Measurements from ENCODE around the gene SNX2.

Gene SNX2

GRCh38 chr5:122774519-122774860 is 390 bp upstream of the SNX2 start:
- DNase-seq = no peak

GRCh38 chr5:122775550-122776542 is 966 bp downstream of the SNX2 start:
- no peak for DNase-seq

- DNase-seq = no peak
These were observed 3.3 kb downstream of the SNX2 start for GRCh38 chr5:122778157-122778556.

GRCh38 chr5:122779451-122779850 is 4.6 kb downstream of the SNX2 start:
- no peak for DNase-seq

- no peak for DNase-seq
These were observed 5.4 kb downstream of the SNX2 start for GRCh38 chr5:122780296-122780695.

GRCh38 chr5:122781465-122781864 is 6.6 kb downstream of the SNX2 start:
- no peak for DNase-seq

GRCh38 chr5:122785294-122785693 is 10.4 kb downstream of the SNX2 start:
- DNase-seq = no peak

GRCh38 chr5:122788371-122788770 is 13.5 kb downstream of the SNX2 start:
- no peak for DNase-seq

GRCh38 chr5:122788996-122789395 is 14.1 kb downstream of the SNX2 start:
- DNase-seq = no peak

GRCh38 chr5:122789461-122790171 is 14.7 kb downstream of the SNX2 start:
- no peak for DNase-seq

- DNase-seq = no peak
These were observed 15.6 kb downstream of the SNX2 start for GRCh38 chr5:122790354-122791103.

- no peak for DNase-seq
These were observed 30.6 kb downstream of the SNX2 start for GRCh38 chr5:122805481-122805880.

- no peak for DNase-seq
These were observed 35.5 kb downstream of the SNX2 start for GRCh38 chr5:122810405-122810804.

GRCh38 chr5:122815218-122815767 is 40.4 kb downstream of the SNX2 start:
- no peak for DNase-seq

GRCh38 chr5:122816756-122817155 is 41.9 kb downstream of the SNX2 start:
- DNase-seq = no peak

- no peak for DNase-seq
These were observed 57.1 kb downstream of the SNX2 start for GRCh38 chr5:122831984-122832383.

- DNase-seq = no peak
These were observed 60.8 kb downstream of the SNX2 start for GRCh38 chr5:122835681-122836080.

- DNase-seq = no peak
These were observed 62.1 kb downstream of the SNX2 start for GRCh38 chr5:122836947-122837346.

GRCh38 chr5:122839731-122840130 is 64.9 kb downstream of the SNX2 start:
- DNase-seq = no peak

GRCh38 chr5:122842016-122842580 is 67.2 kb downstream of the SNX2 start:
- no peak for DNase-seq

GRCh38 chr5:122844136-122844909 is 69.4 kb downstream of the SNX2 start:
- no peak for DNase-seq

GRCh38 chr5:122844910-122845228 is 70.0 kb downstream of the SNX2 start:
- no peak for DNase-seq

All from NCI-H2107 (cell line).